ENCODE data around the gene FRMD5. TPM values are rescaled to one million over a fixed set of nuclear protein-coding genes. Genes with fewer than 3 reads are reported as not detected.

Gene FRMD5
- total RNA-seq, 6 experiments from 2014 or later = not detected

DNA sequence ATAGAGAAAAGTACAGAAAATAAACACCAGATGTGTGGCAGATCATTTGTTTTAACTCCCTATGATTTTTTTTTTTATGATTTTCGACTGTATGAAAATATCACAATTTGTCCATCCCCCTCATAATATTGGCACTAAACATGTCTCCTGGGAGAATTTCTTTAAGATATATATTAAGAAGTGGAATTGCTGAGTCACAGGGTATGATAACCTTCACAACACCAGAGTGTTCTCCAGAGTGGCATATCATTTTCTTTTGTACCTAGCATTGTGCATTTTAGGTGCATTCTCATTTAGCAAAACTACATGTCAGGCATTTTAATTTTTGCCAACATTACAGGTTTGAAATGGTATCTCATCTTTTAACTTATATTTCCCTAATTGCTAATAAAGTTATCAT is 170.9 kb downstream of the FRMD5 start:
- no peaks in the 10 kb centered on the region for H3K27me3 ChIP-seq
- WGBS (ENCODE audit: insufficient coverage, low coverage, low lambda C conversion rate, missing lambda C conversion rate) = 27% methylated on average over 1 of the region's 1 CpG
- no peaks in the 10 kb centered on the region for H3K36me3 ChIP-seq
- H3K4me1 ChIP-seq = no peaks in the 10 kb centered on the region
- intact Hi-C loops (cut with DNase I) = no loop called here
- TF ChIP-seq POLR2A (IDR thresholded peaks at IDR 0.05) = no peak
- TF ChIP-seq, protein P1, sequence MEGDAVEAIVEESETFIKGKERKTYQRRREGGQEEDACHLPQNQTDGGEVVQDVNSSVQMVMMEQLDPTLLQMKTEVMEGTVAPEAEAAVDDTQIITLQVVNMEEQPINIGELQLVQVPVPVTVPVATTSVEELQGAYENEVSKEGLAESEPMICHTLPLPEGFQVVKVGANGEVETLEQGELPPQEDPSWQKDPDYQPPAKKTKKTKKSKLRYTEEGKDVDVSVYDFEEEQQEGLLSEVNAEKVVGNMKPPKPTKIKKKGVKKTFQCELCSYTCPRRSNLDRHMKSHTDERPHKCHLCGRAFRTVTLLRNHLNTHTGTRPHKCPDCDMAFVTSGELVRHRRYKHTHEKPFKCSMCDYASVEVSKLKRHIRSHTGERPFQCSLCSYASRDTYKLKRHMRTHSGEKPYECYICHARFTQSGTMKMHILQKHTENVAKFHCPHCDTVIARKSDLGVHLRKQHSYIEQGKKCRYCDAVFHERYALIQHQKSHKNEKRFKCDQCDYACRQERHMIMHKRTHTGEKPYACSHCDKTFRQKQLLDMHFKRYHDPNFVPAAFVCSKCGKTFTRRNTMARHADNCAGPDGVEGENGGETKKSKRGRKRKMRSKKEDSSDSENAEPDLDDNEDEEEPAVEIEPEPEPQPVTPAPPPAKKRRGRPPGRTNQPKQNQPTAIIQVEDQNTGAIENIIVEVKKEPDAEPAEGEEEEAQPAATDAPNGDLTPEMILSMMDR (IDR thresholded peaks at IDR 0.05) = no peak
- no peak for ATAC-seq
- H3K27ac ChIP-seq = no peak overlapping the region
- H3K4me3 ChIP-seq = no peak overlapping the region
- H3K9me3 ChIP-seq = no peaks in the 10 kb centered on the region
- DNase-seq = no peak

GRCh38 chr15:44023176-44023575 is 171.9 kb downstream of the FRMD5 start:
- ATAC-seq (no peak), DNase-seq (no peak)
- Histone ChIP-seq H3K9me3 (no peaks in the 10 kb centered on the region), H3K36me3 (no peaks in the 10 kb centered on the region), H3K4me1 (no peaks in the 10 kb centered on the region), H3K27ac (no peak overlapping the region), H3K27me3 (no peaks in the 10 kb centered on the region), H3K4me3 (no peak overlapping the region)
- 55% methylated on average over 2 of the region's 2 CpGs for WGBS (ENCODE audit: insufficient coverage, low coverage, low lambda C conversion rate, missing lambda C conversion rate)
- intact Hi-C loops (cut with DNase I) = no loop called here
- TF ChIP-seq, protein P1 (IDR thresholded peaks at IDR 0.05) = no peak
- TF ChIP-seq POLR2A (IDR thresholded peaks at IDR 0.05) = no peak

DNA sequence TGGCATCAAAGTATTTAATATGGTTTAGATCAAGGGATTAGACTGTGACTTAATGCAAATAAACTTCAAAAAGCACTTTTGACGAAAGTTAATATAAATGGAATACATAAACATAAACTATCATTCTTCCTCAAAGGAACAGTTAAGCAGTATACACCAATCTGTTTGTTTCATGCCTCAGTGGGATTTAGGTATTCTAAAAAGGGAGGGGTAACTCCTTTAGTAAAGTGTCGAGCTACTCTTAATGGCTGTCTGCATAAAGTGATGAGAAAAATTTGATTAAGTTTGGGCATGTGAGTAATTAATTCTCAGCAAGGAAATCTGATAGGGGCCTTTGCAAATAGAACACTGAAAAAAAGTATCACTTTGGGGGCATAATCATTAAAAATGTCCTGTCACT is 176.9 kb downstream of the FRMD5 start:
- intact Hi-C loops (cut with DNase I) = no loop called here
- no peaks in the 10 kb centered on the region for H3K27me3 ChIP-seq
- no peaks in the 10 kb centered on the region for H3K36me3 ChIP-seq
- WGBS (ENCODE audit: insufficient coverage, low coverage, low lambda C conversion rate, missing lambda C conversion rate) = 55% methylated on average over 2 of the region's 2 CpGs
- TF ChIP-seq, protein P1 (IDR thresholded peaks at IDR 0.05) = no peak
- TF ChIP-seq POLR2A (IDR thresholded peaks at IDR 0.05) = no peak
- no peak overlapping the region for H3K27ac ChIP-seq
- no peaks in the 10 kb centered on the region for H3K9me3 ChIP-seq
- no peaks in the 10 kb centered on the region for H3K4me1 ChIP-seq
- DNase-seq (no peak), ATAC-seq (no peak)
- H3K4me3 ChIP-seq = no peak overlapping the region

DNA sequence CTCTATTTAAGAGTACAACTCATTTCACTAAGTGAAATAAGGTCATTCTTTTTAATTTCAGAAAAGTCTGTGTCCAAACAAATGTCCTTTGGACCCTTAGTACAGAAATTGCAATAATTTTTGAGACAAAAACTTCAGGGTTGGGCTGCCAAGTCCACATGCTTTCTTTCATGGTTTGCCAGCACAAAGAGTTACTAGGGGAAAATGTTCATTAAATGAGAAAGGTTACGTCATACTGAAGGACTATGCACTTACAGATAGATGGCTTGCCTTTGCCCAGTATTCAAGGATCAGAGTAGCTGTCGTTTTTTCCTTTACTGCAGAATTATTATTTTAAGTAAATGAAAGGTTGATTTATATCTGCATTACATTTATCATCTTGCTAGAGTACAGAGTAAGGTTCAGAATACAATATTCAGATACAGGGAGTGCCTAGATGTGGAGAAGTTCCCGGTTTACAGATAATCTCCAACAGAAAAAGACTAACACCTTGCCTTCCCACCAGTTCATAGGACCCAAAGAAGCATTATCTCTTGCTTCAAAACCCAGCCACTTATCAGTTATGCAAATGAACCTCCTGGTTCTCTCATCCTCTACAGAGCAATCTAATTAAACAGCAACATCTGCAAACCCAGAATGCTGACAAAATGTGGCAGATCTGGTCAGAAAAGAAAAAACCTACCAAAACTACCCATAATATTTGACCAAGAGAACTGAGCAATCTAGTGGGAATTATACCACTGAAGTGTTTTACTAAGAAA is 179.3 kb downstream of the FRMD5 start:
- Histone ChIP-seq H3K4me3 (no peak overlapping the region), H3K4me1 (no peaks in the 10 kb centered on the region), H3K9me3 (no peaks in the 10 kb centered on the region), H3K27me3 (no peaks in the 10 kb centered on the region), H3K36me3 (no peaks in the 10 kb centered on the region), H3K27ac (no peak overlapping the region)
- 33% methylated on average over 3 of the region's 3 CpGs for WGBS (ENCODE audit: insufficient coverage, low coverage, low lambda C conversion rate, missing lambda C conversion rate)
- TF ChIP-seq POLR2A (IDR thresholded peaks at IDR 0.05) = no peak
- TF ChIP-seq, protein P1 (IDR thresholded peaks at IDR 0.05) = no peak
- DNase-seq (no peak), ATAC-seq (peak in 3 of 4 donors; percentile 21 to 67 (median 33))
- intact Hi-C loops (cut with DNase I) = no loop called here
